Stimulated activated naive CD8-positive, alpha-beta T cell treated with anti-CD3 and anti-CD28 coated beads, Interleukin-15, amount 100 ng/mL, for 72 hours (primary cell): Measurements from ENCODE around the gene APOB.

Source experiments
- ATAC-seq: fragments of 150-1000 bp; cut with Tn5 transposase; 2 replicates; pipeline ENCODE4 v1.10.0; 2021; ENCODE audit warnings: mild to moderate bottlenecking, moderate library complexity
- DNase-seq, 2 donors: peaks; one replicate each; pipeline ENCODE4 v3.0.0; 2021 to 2022
- H3K27ac Mint-ChIP-seq, 2 donors: one replicate each; pipeline ENCODE4 v1.8.0; 2022; ENCODE audit warnings: mild to moderate bottlenecking in 2 of 2, mixed read lengths in 2 of 2, moderate library complexity in 2 of 2
- H3K27me3 Mint-ChIP-seq: one replicate; pipeline ENCODE4 v1.8.0; 2022; ENCODE audit warnings: mixed read lengths
- H3K4me1 Mint-ChIP-seq: one replicate; pipeline ENCODE4 v1.8.0; 2022; ENCODE audit warnings: mild to moderate bottlenecking, mixed read lengths
- H3K4me3 Mint-ChIP-seq, 2 donors: one replicate each; pipeline ENCODE4 v1.8.0; 2022; ENCODE audit warnings: mild to moderate bottlenecking in 2 of 2, mixed read lengths in 2 of 2, moderate library complexity in 1 of 2
- H3K9me3 Mint-ChIP-seq, 2 donors: one replicate each; pipeline ENCODE4 v1.8.0; 2022; ENCODE audit warnings: mixed read lengths in 2 of 2

APOB gene

GRCh38 chr2:20963867-20964266, 80.0 kb downstream of the APOB start:
- H3K27me3 Mint-ChIP-seq: peaks cover 29% of the 10 kb centered on the region
- H3K4me3 Mint-ChIP-seq: no peak overlapping the region
- DNase-seq (no peak), ATAC-seq (no peak)
- no peaks in the 10 kb centered on the region for H3K9me3 Mint-ChIP-seq
- H3K27ac Mint-ChIP-seq: no peak overlapping the region
- H3K4me1 Mint-ChIP-seq: no peaks in the 10 kb centered on the region

GRCh38 chr2:20962939-20963557, 80.8 kb downstream of the APOB start:
- peaks cover 28% of the 10 kb centered on the region for H3K27me3 Mint-ChIP-seq
- no peaks in the 10 kb centered on the region for H3K9me3 Mint-ChIP-seq
- no peak overlapping the region for H3K4me3 Mint-ChIP-seq
- DNase-seq (peak; percentile 46 to 54), ATAC-seq (peak; percentile 49)
- H3K4me1 Mint-ChIP-seq: no peaks in the 10 kb centered on the region
- no peak overlapping the region for H3K27ac Mint-ChIP-seq

DNA sequence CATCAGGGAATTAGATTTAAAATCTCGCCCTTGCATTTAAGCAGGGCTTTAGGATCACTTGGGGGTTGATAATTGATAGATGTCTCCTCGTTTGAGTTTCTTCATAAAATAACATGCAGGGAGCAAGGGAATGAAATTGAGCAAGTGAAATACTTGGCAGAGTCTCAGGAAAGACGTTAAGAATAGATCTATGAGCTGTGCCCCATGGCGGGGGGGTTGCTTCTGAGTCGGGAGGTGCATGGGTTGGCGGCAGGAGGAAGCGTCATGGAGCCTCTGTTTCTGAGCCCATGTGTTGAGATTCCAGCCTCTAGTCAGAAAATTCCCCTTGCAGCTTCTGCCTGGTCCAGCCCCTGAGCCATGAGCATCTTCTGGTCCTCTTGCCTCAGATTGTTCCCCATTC, 82.0 kb downstream of the APOB start:
- Mint-ChIP-seq H3K4me3 (no peak overlapping the region), H3K4me1 (no peaks in the 10 kb centered on the region), H3K9me3 (no peaks in the 10 kb centered on the region), H3K27ac (no peak overlapping the region), H3K27me3 (peaks cover 28% of the 10 kb centered on the region)
- DNase-seq (no peak), ATAC-seq (no peak)

DNA sequence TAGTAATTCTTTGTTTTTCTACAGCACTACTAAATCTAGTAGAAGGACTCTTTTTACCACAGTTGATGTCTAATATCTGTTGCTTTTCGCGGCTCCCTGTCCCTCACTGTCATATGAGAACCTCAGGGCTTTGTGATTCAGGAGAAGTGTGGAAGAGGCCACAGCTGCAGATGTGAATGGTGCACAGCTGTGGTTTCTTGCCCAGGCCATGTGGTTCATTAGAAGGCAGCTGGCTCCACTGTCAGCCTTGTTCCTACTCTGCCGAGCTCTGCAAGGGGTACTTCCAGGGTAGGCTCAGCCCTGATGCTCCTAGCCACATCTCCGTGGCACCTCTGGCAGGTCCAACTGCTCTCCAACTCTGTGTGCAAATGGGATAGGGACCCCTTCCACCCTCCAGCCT, 83.9 kb downstream of the APOB start:
- H3K27ac Mint-ChIP-seq: no peak overlapping the region
- ATAC-seq: no peak
- peaks cover 21% of the 10 kb centered on the region for H3K27me3 Mint-ChIP-seq

GRCh38 chr2:20959252-20959651, 84.6 kb downstream of the APOB start:
- no peaks in the 10 kb centered on the region for H3K9me3 Mint-ChIP-seq
- no peak overlapping the region for H3K4me3 Mint-ChIP-seq
- no peak for DNase-seq
- H3K27ac Mint-ChIP-seq: no peak overlapping the region
- no peak for ATAC-seq
- no peaks in the 10 kb centered on the region for H3K4me1 Mint-ChIP-seq
- peaks cover 21% of the 10 kb centered on the region for H3K27me3 Mint-ChIP-seq

More for the DNA sequence above, 83.9 kb downstream of the APOB start:
- Mint-ChIP-seq H3K4me3 (no peak overlapping the region), H3K4me1 (no peaks in the 10 kb centered on the region), H3K9me3 (no peaks in the 10 kb centered on the region)
- no peak for DNase-seq

DNA sequence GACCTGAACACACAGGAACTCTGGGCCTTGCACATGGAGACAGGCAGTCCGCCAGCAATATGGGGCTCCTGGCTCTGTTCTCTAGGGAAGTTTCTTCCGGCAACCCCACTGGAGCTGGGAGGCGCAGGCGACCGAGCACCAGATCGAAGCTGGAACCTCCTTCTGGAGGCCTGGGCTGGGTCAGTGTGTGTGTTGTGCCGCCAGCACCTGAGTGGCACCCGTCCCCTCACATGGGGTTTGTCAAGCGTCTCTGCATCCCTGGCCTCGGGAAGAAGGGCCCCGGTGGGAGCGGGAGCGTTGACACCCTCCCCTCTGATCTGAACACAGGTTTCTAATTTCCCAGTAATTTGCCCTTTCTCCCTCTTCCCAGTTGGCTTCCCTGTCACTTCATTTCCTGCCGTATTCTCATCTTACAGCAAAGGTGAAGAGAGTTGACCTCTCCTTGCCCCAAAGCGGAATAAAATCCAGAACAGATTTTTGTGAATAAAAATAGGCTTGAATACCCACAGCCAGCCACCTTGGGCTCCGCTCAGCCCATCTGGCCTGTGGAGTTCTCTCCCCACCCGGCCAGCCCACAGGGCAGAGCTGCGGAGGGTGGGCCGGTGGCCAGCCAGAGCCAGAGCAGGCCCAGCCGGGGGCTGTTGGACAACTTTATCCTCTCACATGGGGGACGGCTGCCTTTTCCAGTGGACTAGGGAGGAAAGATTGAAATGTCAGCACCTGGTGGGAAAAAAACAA, 85.9 kb downstream of the APOB start:
- Mint-ChIP-seq H3K4me1 (no peaks in the 10 kb centered on the region), H3K27ac (no peak overlapping the region), H3K9me3 (no peaks in the 10 kb centered on the region), H3K27me3 (peaks cover 21% of the 10 kb centered on the region), H3K4me3 (no peak overlapping the region)
- ATAC-seq (no peak), DNase-seq (no peak)

GRCh38 chr2:20955277-20956026, 88.4 kb downstream of the APOB start:
- no peaks in the 10 kb centered on the region for H3K9me3 Mint-ChIP-seq
- no peak overlapping the region for H3K27ac Mint-ChIP-seq
- H3K4me1 Mint-ChIP-seq: no peaks in the 10 kb centered on the region
- ATAC-seq (no peak), DNase-seq (no peak)
- H3K27me3 Mint-ChIP-seq: peaks cover 10% of the 10 kb centered on the region
- H3K4me3 Mint-ChIP-seq: no peak overlapping the region

DNA sequence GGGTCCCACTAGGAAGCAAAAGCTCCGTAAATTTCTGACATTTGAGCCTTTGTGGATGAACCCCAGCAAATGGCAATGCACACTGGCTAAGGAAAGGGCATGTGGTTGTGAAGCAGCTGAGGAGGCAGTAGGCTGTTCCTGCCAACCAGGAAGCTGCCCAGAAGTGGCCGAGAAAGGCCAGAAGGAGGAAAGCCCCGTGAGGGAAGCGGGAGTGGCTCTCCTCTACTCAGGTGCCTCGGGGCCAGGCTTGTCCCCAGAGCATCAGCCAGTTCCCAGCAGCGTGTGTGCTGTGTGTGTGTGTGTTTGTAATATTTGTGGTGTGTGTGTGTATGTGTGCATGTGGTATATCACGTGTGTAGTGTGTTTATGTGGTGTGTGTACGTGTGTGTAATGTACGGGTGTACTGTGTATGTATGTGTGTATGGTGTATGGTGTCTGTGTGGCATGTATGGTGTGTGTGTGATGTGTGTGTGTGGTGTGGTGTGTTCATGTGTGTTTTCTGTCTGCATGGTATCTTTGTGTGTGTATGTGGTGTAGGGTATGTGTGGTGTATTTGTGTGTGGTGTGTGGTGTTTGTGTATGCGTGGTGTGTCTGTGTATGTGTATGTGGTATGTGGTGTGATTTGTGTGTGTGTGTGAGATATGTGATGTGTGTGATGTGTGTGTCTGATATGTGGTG, 90.6 kb downstream of the APOB start:
- H3K4me1 Mint-ChIP-seq: no peaks in the 10 kb centered on the region
- no peak overlapping the region for H3K27ac Mint-ChIP-seq
- DNase-seq (no peak), ATAC-seq (no peak)
- H3K4me3 Mint-ChIP-seq: no peak overlapping the region
- no peaks in the 10 kb centered on the region for H3K9me3 Mint-ChIP-seq
- H3K27me3 Mint-ChIP-seq: no peaks in the 10 kb centered on the region
